ENCODE data around the gene BICRAL.

Gene BICRAL

DNA sequence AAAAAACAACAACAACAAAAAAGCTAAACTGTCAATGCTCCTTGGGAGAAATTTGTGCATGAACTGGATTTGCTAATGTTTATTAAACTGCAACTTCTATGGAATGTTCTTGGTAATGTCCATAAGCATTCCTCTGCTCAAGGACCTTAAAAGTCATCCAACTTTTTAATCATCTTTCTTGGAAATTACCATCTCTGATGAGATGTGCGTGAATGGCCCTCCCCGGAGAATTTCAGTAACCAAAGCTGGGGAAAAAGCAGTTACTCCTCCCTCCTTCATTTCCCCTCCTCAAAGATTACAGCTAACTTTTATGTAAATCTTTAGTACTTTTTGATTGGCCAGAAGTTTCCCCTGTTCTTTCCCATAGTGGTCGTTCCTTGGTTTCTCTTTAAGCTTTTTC, 41.1 kb upstream of the BICRAL start:
- Histone ChIP-seq H2AFZ (ENCODE audit: low read depth, low read length) (no peak overlapping the region), H3K4me2 (ENCODE audit: low read length) (no peak overlapping the region), H3K36me3 (replicated peaks; ENCODE audit: low read depth, low read length) (peaks cover 13% of the 10 kb centered on the region), H3K4me1 (ENCODE audit: low read length) (peaks cover 10% of the 10 kb centered on the region), H3K9me3 (ENCODE audit: insufficient read depth, low read length) (no peaks in the 10 kb centered on the region), H3K27ac (ENCODE audit: low read length) (no peak overlapping the region), H4K20me1 (ENCODE audit: insufficient read depth, low read length) (peaks cover 8% of the 10 kb centered on the region; the same call in 1 of the 2 replicates), H3K27me3 (ENCODE audit: low read depth, low read length) (0 out of 2 replicates have a peak, but pooled peaks cover 2% of the 10 kb centered on the region), H3K4me3 (ENCODE audit: low read length) (no peak overlapping the region), H3K79me2 (ENCODE audit: low read length) (peaks cover 21% of the 10 kb centered on the region), H3K9ac (ENCODE audit: low read length) (no peak overlapping the region)
- TF ChIP-seq EZH2phosphoT487 (IDR thresholded peaks at IDR 0.05; ENCODE audit: low read depth) (no peak), CTCF (IDR thresholded peaks at IDR 0.05; ENCODE audit: low read depth, low read length) (no peak)

GRCh38 chr6:42742116-42742894, 39.5 kb upstream of the BICRAL start:
- H4K20me1 ChIP-seq (ENCODE audit: insufficient read depth, low read length) = peaks cover 8% of the 10 kb centered on the region; the same call in 1 of the 2 replicates
- no peak overlapping the region for H3K4me2 ChIP-seq (ENCODE audit: low read length)
- no peak overlapping the region for H3K9ac ChIP-seq (ENCODE audit: low read length)
- H3K79me2 ChIP-seq (ENCODE audit: low read length) = peaks cover 22% of the 10 kb centered on the region
- no peak overlapping the region for H3K27ac ChIP-seq (ENCODE audit: low read length)
- no peaks in the 10 kb centered on the region for H3K27me3 ChIP-seq (ENCODE audit: low read depth, low read length)
- no peak for TF ChIP-seq EZH2phosphoT487 (IDR thresholded peaks at IDR 0.05; ENCODE audit: low read depth)
- no peak for TF ChIP-seq CTCF (IDR thresholded peaks at IDR 0.05; ENCODE audit: low read depth, low read length)
- no peak overlapping the region for H2AFZ ChIP-seq (ENCODE audit: low read depth, low read length)
- H3K4me1 ChIP-seq (ENCODE audit: low read length) = peaks cover 10% of the 10 kb centered on the region
- H3K36me3 ChIP-seq (replicated peaks; ENCODE audit: low read depth, low read length) = peaks cover 13% of the 10 kb centered on the region
- H3K4me3 ChIP-seq (ENCODE audit: low read length) = no peak overlapping the region
- no peaks in the 10 kb centered on the region for H3K9me3 ChIP-seq (ENCODE audit: insufficient read depth, low read length)

- Histone ChIP-seq H3K79me2 (ENCODE audit: low read length) (peaks cover 22% of the 10 kb centered on the region), H3K9me3 (ENCODE audit: insufficient read depth, low read length) (no peaks in the 10 kb centered on the region), H3K9ac (ENCODE audit: low read length) (no peak overlapping the region), H3K27me3 (ENCODE audit: low read depth, low read length) (no peaks in the 10 kb centered on the region), H3K36me3 (replicated peaks; ENCODE audit: low read depth, low read length) (peaks cover 13% of the 10 kb centered on the region), H4K20me1 (ENCODE audit: insufficient read depth, low read length) (peaks cover 8% of the 10 kb centered on the region; the same call in 1 of the 2 replicates), H3K4me1 (ENCODE audit: low read length) (peaks cover 26% of the 10 kb centered on the region), H3K27ac (ENCODE audit: low read length) (no peak overlapping the region), H3K4me2 (ENCODE audit: low read length) (peak overlapping the region; percentile 96), H2AFZ (ENCODE audit: low read depth, low read length) (no peak overlapping the region), H3K4me3 (ENCODE audit: low read length) (peak overlapping the region; percentile 83)
- TF ChIP-seq CTCF (IDR thresholded peaks at IDR 0.05; ENCODE audit: low read depth, low read length) = no peak
- no peak for TF ChIP-seq EZH2phosphoT487 (IDR thresholded peaks at IDR 0.05; ENCODE audit: low read depth)
Observed at GRCh38 chr6:42744351-42744893, 37.4 kb upstream of the BICRAL start.

- peaks cover 22% of the 10 kb centered on the region for H3K79me2 ChIP-seq (ENCODE audit: low read length)
- H3K4me3 ChIP-seq (ENCODE audit: low read length) = peak overlapping the region; percentile 83
- H3K9me3 ChIP-seq (ENCODE audit: insufficient read depth, low read length) = no peaks in the 10 kb centered on the region
- peaks cover 8% of the 10 kb centered on the region; the same call in 1 of the 2 replicates for H4K20me1 ChIP-seq (ENCODE audit: insufficient read depth, low read length)
- peak overlapping the region; percentile 96 for H3K4me2 ChIP-seq (ENCODE audit: low read length)
- no peak for TF ChIP-seq EZH2phosphoT487 (IDR thresholded peaks at IDR 0.05; ENCODE audit: low read depth)
- no peak for TF ChIP-seq CTCF (IDR thresholded peaks at IDR 0.05; ENCODE audit: low read depth, low read length)
- peak overlapping the region; percentile 63 for H3K27ac ChIP-seq (ENCODE audit: low read length)
- peaks cover 13% of the 10 kb centered on the region for H3K36me3 ChIP-seq (replicated peaks; ENCODE audit: low read depth, low read length)
- H2AFZ ChIP-seq (ENCODE audit: low read depth, low read length) = no peak overlapping the region
- peak overlapping the region; percentile 84 for H3K9ac ChIP-seq (ENCODE audit: low read length)
- no peaks in the 10 kb centered on the region for H3K27me3 ChIP-seq (ENCODE audit: low read depth, low read length)
- H3K4me1 ChIP-seq (ENCODE audit: low read length) = peaks cover 26% of the 10 kb centered on the region
Observed at GRCh38 chr6:42745083-42745639, 36.7 kb upstream of the BICRAL start.

Data from OCI-LY3 (cell line).